ENCODE data around the gene DCD.

- TF ChIP-seq, protein P1, sequence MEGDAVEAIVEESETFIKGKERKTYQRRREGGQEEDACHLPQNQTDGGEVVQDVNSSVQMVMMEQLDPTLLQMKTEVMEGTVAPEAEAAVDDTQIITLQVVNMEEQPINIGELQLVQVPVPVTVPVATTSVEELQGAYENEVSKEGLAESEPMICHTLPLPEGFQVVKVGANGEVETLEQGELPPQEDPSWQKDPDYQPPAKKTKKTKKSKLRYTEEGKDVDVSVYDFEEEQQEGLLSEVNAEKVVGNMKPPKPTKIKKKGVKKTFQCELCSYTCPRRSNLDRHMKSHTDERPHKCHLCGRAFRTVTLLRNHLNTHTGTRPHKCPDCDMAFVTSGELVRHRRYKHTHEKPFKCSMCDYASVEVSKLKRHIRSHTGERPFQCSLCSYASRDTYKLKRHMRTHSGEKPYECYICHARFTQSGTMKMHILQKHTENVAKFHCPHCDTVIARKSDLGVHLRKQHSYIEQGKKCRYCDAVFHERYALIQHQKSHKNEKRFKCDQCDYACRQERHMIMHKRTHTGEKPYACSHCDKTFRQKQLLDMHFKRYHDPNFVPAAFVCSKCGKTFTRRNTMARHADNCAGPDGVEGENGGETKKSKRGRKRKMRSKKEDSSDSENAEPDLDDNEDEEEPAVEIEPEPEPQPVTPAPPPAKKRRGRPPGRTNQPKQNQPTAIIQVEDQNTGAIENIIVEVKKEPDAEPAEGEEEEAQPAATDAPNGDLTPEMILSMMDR (IDR thresholded peaks at IDR 0.05; ENCODE audit: poor library complexity, severe bottlenecking) = no peak
- no peak for TF ChIP-seq TAF1 (IDR thresholded peaks at IDR 0.05; ENCODE audit: low read depth)
- no peak for TF ChIP-seq POLR2AphosphoS5 (IDR thresholded peaks at IDR 0.05)
- no peak for TF ChIP-seq EZH2 (IDR thresholded peaks at IDR 0.05; ENCODE audit: borderline replicate concordance, insufficient read depth, low read length, poor library complexity, severe bottlenecking)
- TF ChIP-seq, protein P2, sequence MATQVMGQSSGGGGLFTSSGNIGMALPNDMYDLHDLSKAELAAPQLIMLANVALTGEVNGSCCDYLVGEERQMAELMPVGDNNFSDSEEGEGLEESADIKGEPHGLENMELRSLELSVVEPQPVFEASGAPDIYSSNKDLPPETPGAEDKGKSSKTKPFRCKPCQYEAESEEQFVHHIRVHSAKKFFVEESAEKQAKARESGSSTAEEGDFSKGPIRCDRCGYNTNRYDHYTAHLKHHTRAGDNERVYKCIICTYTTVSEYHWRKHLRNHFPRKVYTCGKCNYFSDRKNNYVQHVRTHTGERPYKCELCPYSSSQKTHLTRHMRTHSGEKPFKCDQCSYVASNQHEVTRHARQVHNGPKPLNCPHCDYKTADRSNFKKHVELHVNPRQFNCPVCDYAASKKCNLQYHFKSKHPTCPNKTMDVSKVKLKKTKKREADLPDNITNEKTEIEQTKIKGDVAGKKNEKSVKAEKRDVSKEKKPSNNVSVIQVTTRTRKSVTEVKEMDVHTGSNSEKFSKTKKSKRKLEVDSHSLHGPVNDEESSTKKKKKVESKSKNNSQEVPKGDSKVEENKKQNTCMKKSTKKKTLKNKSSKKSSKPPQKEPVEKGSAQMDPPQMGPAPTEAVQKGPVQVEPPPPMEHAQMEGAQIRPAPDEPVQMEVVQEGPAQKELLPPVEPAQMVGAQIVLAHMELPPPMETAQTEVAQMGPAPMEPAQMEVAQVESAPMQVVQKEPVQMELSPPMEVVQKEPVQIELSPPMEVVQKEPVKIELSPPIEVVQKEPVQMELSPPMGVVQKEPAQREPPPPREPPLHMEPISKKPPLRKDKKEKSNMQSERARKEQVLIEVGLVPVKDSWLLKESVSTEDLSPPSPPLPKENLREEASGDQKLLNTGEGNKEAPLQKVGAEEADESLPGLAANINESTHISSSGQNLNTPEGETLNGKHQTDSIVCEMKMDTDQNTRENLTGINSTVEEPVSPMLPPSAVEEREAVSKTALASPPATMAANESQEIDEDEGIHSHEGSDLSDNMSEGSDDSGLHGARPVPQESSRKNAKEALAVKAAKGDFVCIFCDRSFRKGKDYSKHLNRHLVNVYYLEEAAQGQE (IDR thresholded peaks at IDR 0.05; ENCODE audit: borderline replicate concordance) = no peak
- TF ChIP-seq RAD21 (conservative IDR thresholded peaks at IDR 0.05) = no peak
- no peak for TF ChIP-seq EP300 (conservative IDR thresholded peaks at IDR 0.05; ENCODE audit: poor library complexity, severe bottlenecking)
- TF ChIP-seq MXI1 (conservative IDR thresholded peaks at IDR 0.05; ENCODE audit: poor library complexity, severe bottlenecking) = no peak
These were observed 23.6 kb downstream of the DCD start for GRCh38 chr12:54624315-54625279.
